ENCODE results near the gene GALNT13. TPM values are rescaled to one million over a fixed set of nuclear protein-coding genes. Genes with fewer than 3 reads are reported as not detected.

GALNT13 gene
- total and polyA plus RNA-seq, 2 donors (not counting 1 experiment from before 2014, with no cell fraction given) = not detected

GRCh38 chr2:154391051-154391450, 519.3 kb downstream of the GALNT13 start:
- ChIA-PET CTCF (no interaction called here), POLR2A (no interaction called here)
- H2AFZ ChIP-seq (ENCODE audit: insufficient read depth, low read depth, low read length, poor library complexity, severe bottlenecking) = no peak overlapping the region
- no peaks in the 10 kb centered on the region for H4K20me1 ChIP-seq (ENCODE audit: control insufficient read depth, insufficient read depth, low read length, poor library complexity, severe bottlenecking)
- Mint-ChIP-seq H3K27ac (no peak overlapping the region), H3K9me3 (ENCODE audit: insufficient read depth) (peaks cover 3% of the 10 kb centered on the region), H3K4me1 (peaks cover 4% of the 10 kb centered on the region), H3K4me3 (no peak overlapping the region), H3K27me3 (no peaks in the 10 kb centered on the region)
- H3K9me3 ChIP-seq (ENCODE audit: control extremely low read depth in 1 of 3, control insufficient read depth in 2 of 3, insufficient read depth in 1 of 3, low read length in 2 of 3) = peaks cover 0 to 5% (median 2%) of the 10 kb centered on the region in 3 donors
- WGBS (ENCODE audit: insufficient coverage) = no CpG with 5 or more reads among the region's 1 CpG
- ATAC-seq (ENCODE audit: low read depth) (no peak), DNase-seq (no peak)
- no peak overlapping the region for H3K4me3 ChIP-seq (ENCODE audit: control extremely low read depth in 1 of 5, extremely low read depth in 1 of 5, insufficient read depth in 1 of 5, low read depth in 2 of 5, low read length in 4 of 5)
- no peak overlapping the region for H3K27ac ChIP-seq (ENCODE audit: low read length in 2 of 2)
- no peaks in the 10 kb centered on the region for H3K27me3 ChIP-seq (replicated peaks in 1 of 4; ENCODE audit: control extremely low read depth in 1 of 4, control insufficient read depth in 3 of 4, insufficient read depth in 4 of 4, low read length in 3 of 4)
- intact Hi-C loops (cut with micrococcal nuclease) = no loop called here
- TF ChIP-seq EZH2 (IDR thresholded peaks at IDR 0.05; ENCODE audit: borderline replicate concordance, insufficient read depth, low read depth, low read length, poor library complexity, severe bottlenecking) (no peak), CTCF (IDR thresholded peaks at IDR 0.05) (no peak)
- no peaks in the 10 kb centered on the region for H3K4me1 ChIP-seq (ENCODE audit: control insufficient read depth in 2 of 2, insufficient read depth in 2 of 2, low read length in 2 of 2)
- no peak overlapping the region for H3K4me2 ChIP-seq (replicated peaks; ENCODE audit: low read depth, low read length, poor library complexity, severe bottlenecking)
- no peak overlapping the region for H3K9ac ChIP-seq (ENCODE audit: low read length)
- no peaks in the 10 kb centered on the region for H3K36me3 ChIP-seq (replicated peaks in 1 of 2; ENCODE audit: control extremely low read depth in 1 of 2, control insufficient read depth in 1 of 2, extremely low read depth in 1 of 2, insufficient read depth in 2 of 2, low read length in 1 of 2)
- H3K79me2 ChIP-seq (ENCODE audit: control insufficient read depth, insufficient read depth, low read length) = no peaks in the 10 kb centered on the region

GRCh38 chr2:154392256-154392655, 520.5 kb downstream of the GALNT13 start:
- H3K4me1 Mint-ChIP-seq = no peaks in the 10 kb centered on the region
- CTCF ChIA-PET = no interaction called here
- Histone ChIP-seq H3K4me2 (replicated peaks; ENCODE audit: low read depth, low read length, poor library complexity, severe bottlenecking) (no peak overlapping the region), H3K27me3 (replicated peaks in 1 of 4; ENCODE audit: control extremely low read depth in 1 of 4, control insufficient read depth in 3 of 4, insufficient read depth in 4 of 4, low read length in 3 of 4) (no peaks in the 10 kb centered on the region), H3K79me2 (ENCODE audit: control insufficient read depth, insufficient read depth, low read length) (no peaks in the 10 kb centered on the region), H3K4me3 (ENCODE audit: control extremely low read depth in 1 of 5, extremely low read depth in 1 of 5, insufficient read depth in 1 of 5, low read depth in 2 of 5, low read length in 4 of 5) (no peak overlapping the region), H3K36me3 (replicated peaks in 1 of 2; ENCODE audit: control extremely low read depth in 1 of 2, control insufficient read depth in 1 of 2, extremely low read depth in 1 of 2, insufficient read depth in 2 of 2, low read length in 1 of 2) (no peaks in the 10 kb centered on the region), H3K4me1 (ENCODE audit: control insufficient read depth in 2 of 2, insufficient read depth in 2 of 2, low read length in 2 of 2) (no peaks in the 10 kb centered on the region), H3K27ac (ENCODE audit: low read length in 2 of 2) (no peak overlapping the region), H3K9me3 (ENCODE audit: control extremely low read depth in 1 of 3, control insufficient read depth in 2 of 3, insufficient read depth in 1 of 3, low read length in 2 of 3) (peaks cover 0 to 5% (median 2%) of the 10 kb centered on the region in 3 donors), H4K20me1 (ENCODE audit: control insufficient read depth, insufficient read depth, low read length, poor library complexity, severe bottlenecking) (no peaks in the 10 kb centered on the region), H2AFZ (ENCODE audit: insufficient read depth, low read depth, low read length, poor library complexity, severe bottlenecking) (no peak overlapping the region), H3K9ac (ENCODE audit: low read length) (no peak overlapping the region)
- H3K27ac Mint-ChIP-seq = no peak overlapping the region
- H3K9me3 Mint-ChIP-seq (ENCODE audit: insufficient read depth) = peaks cover 3% of the 10 kb centered on the region
- WGBS (ENCODE audit: insufficient coverage) = no CpG with 5 or more reads among the region's 1 CpG
- POLR2A ChIA-PET = no interaction called here
- intact Hi-C loops (cut with micrococcal nuclease) = no loop called here
- no peaks in the 10 kb centered on the region for H3K27me3 Mint-ChIP-seq
- DNase-seq (no peak), ATAC-seq (ENCODE audit: low read depth) (no peak)
- no peak overlapping the region for H3K4me3 Mint-ChIP-seq
- no peak for TF ChIP-seq CTCF (IDR thresholded peaks at IDR 0.05)
- TF ChIP-seq EZH2 (IDR thresholded peaks at IDR 0.05; ENCODE audit: borderline replicate concordance, insufficient read depth, low read depth, low read length, poor library complexity, severe bottlenecking) = no peak
